HG03432 (cell line): ENCODE measurements around the gene BICC1.

Source experiments
- ATAC-seq: cut with Tn5 transposase; IDR thresholded peaks from one replicate; pipeline ENCODE4 v1.9.1; 2021; ENCODE audit warnings: mild to moderate bottlenecking, moderate library complexity; ENCODE audit not compliant: unreplicated experiment

BICC1 gene

DNA sequence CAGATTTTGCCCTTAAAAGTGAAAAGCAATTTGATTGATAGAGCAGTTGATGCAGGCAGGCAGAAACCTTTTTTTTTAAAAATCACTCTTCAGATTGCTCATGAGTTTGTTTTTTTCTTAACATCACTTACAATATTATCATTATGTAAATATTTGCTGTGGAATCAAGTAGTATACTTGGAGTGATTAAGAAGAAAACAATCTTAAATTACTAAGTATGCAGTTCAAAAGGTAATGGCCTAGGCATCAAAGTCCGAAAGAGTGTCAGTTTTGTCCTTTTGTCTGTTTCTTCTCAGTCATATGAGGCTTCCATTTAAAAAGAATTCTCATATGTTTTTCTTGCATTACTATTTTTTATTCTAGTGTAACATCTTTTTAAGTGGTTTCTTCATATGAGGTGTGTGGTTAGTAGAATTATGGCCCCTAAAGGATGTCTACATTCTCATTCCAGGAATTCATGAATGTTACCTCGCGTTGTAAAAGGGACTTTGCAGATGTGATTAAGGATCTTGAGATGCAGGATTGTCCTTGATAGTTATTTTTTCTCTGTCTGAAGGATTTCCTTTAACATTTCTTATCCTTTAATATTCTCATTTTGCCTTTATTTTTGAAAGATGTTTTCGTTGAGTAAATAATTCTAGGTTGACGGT is 44.0 kb downstream of the BICC1 start:
- ATAC-seq = no peak

- no peak for ATAC-seq
Observed at GRCh38 chr10:58557714-58558113, 45.0 kb downstream of the BICC1 start.

GRCh38 chr10:58560068-58560467 is 47.4 kb downstream of the BICC1 start:
- ATAC-seq = no peak

DNA sequence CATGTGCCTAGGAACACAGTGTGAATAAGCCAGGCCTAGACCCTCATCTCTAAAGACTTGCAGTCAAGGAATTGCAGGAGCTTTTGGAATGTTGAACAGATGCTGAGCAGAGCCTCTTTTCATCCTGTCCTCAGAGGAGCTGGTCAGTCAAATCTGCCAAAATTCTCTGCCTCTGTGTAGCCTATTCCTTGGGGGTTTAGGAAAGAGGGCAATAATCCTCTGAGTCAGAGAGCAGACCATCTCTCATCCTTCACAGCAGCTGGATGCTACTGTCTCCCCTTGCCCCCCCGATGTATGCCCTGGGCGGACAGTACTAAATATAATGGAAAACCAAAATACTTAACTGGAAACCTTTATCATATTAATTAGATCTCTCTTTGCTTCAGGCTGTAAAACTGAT is 52.6 kb downstream of the BICC1 start:
- no peak for ATAC-seq

DNA sequence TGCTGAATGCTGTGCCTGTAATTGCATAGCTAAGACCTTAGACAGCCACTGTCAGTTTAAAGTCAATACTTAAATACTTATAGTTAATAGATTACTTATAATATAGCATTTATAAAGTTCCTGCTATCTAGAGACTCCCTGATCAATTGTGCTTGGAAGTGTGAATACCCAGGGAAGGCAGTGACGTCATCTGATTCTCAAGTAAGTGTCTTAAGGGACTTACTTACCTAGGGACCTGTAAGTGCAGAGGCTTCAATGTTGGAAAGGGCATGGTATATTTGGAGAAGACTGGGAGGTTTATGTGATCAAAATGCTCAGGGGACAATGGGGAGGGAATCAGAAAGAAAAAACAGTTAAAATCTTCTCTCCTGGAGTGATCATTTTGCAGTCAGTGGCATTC is 55.0 kb downstream of the BICC1 start:
- no peak for ATAC-seq

DNA sequence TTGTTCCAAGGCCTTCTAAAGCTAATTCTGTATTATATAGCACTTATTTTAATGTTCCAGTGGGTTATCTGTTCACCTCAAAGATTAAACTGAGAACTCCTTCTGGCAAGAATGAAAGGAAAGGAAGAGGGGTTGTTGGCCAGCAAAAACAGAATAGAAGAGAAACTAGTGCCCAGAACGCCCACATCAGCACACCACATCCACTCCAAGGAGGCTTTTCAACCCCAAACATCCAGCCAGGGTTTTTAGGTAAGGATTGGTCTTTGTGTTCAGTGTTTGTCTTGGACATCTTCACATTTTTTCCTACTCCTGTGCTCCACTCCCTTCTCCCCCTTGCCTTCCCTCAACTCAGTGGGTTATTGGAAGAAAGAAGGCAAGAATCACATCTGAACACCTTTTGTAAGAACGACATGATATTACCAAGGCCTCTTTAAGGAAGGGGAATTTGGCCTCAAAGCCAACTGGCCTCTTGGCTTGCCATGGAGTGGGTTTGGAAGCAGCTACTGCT is 55.8 kb downstream of the BICC1 start:
- no peak for ATAC-seq

DNA sequence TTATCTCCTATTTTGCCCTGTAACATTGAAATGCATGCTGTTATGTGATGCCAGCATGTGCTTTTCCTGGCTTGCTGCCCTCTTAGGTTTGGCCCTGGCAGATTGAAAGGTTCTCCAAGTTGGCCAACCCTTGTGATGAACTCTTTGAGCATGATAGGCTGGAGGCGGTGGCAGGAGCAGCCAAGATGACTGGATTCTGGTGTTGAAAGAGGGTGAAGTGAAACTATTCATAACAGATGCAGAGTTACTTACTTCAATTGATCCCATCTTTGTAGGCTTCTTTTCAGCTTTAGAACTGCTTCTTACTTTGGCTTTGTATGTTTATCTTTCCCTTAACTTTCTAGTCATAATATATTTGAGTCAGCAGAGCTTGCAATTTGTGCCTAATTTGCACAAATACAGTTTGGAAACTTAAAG is 57.6 kb downstream of the BICC1 start:
- no peak for ATAC-seq

- no peak for ATAC-seq
Observed at GRCh38 chr10:58570979-58571378, 58.3 kb downstream of the BICC1 start.

DNA sequence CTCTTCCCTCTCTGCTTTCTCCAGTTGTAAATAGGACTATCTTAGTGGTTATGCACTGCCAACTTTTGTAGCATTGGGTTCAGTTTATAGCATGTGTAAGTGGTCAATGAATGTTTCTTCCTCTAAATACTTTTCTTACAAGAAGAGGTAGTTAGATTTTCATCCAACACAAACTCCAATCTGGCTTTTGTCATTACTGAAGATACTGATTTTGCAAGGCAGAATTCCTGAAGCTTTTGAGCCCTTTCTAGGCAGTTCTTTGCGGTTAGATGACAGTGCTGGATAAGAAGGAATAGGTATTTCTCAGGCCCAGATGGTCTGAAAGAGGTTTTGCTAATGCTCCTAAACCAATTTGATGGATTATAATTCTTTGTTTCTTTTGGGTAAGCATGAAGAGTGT is 60.5 kb downstream of the BICC1 start:
- no peak for ATAC-seq

DNA sequence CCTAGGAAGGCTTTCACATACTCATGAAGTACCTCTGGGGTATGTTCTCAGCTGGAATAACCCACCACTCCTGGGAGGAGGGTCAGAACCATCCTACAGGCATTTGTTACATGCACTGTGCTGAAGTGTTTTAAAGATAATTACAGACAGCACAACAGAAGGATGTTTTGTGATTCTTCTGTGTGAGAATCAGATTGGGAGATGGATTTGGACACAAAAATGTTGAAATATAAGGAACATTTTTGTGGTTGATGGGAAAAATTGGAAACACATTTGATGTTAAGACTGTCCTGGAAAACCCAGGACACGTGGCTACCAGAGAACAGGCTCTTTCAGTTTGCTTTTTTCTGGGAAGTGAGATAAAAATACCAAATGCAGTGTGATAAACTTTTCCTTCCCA is 61.4 kb downstream of the BICC1 start:
- no peak for ATAC-seq

- ATAC-seq = no peak
Observed at GRCh38 chr10:58575491-58575890, 62.8 kb downstream of the BICC1 start.

GRCh38 chr10:58576751-58577436 is 64.2 kb downstream of the BICC1 start:
- ATAC-seq = no peak

DNA sequence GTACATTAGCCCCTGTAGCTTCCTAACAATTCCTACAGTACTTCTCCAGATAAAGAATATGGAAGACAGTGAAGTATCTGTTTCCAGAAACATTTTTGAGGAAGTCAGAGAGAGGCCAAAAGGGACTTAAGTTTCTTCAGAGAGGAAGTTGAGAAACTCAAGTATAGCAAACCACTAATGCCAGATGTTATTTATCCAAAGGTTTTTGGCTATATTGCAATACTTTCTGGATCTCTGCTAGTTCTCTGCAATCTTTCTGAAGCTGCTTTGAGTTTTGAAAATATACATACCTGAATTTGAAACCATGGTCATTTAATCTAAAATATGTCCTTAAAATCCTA is 64.7 kb downstream of the BICC1 start:
- ATAC-seq = no peak

GRCh38 chr10:58578366-58578765 is 65.7 kb downstream of the BICC1 start:
- ATAC-seq = no peak

- no peak for ATAC-seq
Observed at GRCh38 chr10:58579011-58579655, 66.5 kb downstream of the BICC1 start.

GRCh38 chr10:58582045-58582444 is 69.4 kb downstream of the BICC1 start:
- ATAC-seq = no peak

DNA sequence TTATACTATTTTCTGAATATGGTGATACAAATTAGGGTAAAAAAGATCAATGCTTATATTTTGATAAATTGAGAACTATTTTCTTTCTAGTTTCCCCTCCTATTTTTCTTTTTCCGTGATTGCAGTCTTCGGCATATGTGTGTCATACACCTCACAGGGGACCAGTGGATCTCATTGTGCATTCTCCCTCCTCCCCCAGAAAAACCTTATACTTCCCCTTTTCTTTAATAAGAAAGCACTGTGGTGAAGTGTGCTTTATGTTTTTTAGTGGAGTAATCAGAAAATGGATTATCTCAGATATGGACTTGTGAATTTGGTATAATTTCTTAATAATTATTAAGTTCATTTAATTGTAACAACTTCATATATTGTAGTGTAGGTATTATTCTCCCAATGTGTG is 72.8 kb downstream of the BICC1 start:
- ATAC-seq = no peak

DNA sequence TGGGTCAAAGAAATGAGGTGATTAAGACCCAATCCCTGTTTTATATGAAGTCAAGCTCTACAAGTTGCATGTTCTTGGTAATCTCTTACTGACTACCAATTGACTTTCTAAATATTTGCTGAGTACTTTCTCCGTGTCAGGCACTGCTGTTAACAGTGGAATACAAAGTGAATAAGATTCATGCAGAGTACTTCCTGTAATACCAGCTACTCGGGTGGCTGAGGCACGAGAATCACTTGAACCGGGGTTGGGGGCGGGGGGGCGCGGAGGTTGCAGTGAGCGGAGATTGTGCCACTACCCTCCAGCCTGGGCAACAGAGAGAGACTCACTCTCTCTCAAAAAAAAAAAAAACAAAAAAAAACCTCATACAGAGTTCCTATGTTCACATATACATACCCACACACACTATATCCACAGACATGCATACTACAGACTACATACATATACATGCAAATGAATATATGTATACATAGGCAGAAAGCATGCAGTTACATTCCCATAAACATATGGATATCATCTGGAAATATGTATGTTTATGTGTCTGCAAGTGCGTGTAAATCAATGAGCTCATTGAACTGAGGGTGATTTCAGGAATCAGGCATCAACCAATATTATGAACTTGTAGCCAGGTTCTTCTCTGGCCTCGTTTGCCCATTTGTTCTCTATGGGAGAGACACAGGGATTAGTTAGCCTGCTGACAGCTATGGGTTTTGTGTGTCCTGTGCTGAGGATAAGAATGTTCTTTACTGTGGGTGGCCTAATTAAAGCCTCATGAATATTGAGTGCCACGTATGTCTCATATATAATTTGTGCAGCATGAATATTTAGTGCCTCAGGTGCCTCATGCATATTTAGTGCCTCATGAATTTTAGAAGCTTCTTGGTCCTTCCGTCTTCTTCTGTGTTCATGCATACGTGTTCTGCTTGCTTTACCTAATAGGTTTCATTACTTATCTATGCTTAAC is 73.9 kb downstream of the BICC1 start:
- no peak for ATAC-seq

DNA sequence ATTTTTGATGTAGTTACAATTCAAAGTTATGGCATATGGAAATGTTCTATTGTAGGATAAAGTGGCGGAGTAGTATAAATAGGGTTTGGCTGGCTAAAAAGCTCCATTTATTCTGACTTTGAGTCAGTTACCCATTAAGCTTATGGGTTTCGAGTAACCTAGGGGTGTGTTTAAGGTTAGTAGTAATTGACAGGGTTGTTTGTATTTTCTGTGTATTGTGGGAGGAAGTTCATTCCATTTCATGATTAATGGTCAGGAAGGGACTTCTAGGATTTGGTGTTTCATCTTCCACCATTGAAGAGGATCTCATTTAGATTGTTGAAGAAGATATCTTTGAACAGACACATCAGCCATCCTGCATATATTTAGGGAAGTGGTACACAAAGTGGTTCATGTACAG is 75.0 kb downstream of the BICC1 start:
- ATAC-seq = no peak

DNA sequence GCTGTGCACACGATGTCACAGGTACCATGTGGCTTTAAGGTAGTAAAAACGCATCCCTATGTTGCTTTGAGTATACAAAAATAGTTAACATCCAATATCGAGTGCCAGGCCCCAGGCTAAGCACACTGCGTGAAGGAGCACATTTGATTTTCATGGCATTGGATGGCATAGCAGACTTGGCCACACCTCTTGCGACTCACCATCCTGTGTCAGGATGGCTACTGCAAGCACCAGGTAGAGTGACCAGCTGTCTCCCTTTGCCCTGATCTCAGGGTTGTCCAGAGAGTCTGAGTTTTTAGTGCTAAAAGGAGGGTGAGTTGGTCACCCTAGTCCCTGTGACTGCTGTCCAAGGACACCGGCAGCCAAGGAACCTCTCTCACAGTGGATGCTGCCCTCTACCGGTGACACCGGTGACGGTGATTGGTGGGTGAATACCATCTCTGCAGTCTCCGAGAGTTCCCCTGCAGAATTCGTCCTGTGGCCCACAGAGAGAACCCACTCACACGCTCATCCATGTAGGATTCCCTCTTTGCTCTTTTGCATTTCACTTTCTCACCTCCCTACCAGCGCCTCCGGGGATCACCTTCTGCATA is 76.1 kb downstream of the BICC1 start:
- no peak for ATAC-seq
